GM18505 (cell line): ENCODE data around the gene PHKG1.
A peak's percentile ranks its signal among the peaks of the same experiment; 100 is the strongest.
"Not testable (repeated sequence)": the region's sequence is repeated elsewhere in the genome, so short reads cannot be mapped to it uniquely, and the experiment has no call there.

Source experiments
- ATAC-seq: cut with Tn5 transposase; IDR thresholded peaks from one replicate; pipeline ENCODE4 v1.9.1; 2021; ENCODE audit not compliant: unreplicated experiment
- POLR2A ChIP-seq: IDR thresholded peaks from 4 replicates; pipeline ENCODE4 v1.6.1; 2011; ENCODE audit warnings: borderline replicate concordance; ENCODE audit not compliant: insufficient read depth, insufficient read length; ENCODE audit errors: extremely low read depth

Gene PHKG1

DNA sequence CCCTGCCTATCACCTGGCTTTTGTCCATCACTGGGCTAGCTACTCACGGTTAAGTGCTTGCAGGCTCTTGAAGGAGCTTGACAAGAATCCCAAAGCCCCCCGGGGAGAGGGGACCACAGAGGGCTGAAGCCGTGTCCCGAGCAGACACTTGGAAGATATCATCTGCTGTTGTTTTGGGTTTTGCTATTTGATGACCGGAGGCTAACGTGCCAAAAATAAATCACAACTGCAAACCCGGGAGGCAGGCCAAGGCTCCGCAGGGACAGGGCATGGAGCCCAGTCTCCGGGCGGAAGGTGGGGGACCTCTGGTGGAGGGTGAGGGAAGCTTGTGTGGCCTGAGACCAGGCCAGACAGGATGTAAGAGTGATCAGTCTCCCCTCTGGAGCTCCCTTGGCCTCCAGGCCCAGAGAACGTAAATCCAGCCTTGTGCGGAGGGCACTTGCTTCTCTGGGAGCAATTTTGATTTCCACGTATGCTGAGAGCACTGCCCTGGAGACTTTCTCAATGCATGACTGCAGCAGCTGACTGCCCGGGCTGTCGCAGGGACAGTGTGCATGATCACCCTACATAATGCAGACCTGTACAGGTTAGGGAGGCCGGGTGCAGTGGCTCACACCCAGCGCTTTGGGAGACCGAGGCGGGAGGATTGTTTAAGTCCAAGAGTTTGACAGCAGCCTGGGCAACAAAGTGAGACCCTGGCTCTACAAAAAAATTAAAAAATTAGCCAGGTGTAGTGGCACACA is at the start of gene PHKG1:
Gene PHKG1, minus strand, starts transcription at position 164 of the 743 bp plus-strand sequence. CDS start 4,011 bp downstream, outside the sequence.
- TF ChIP-seq POLR2A, result no peak
- no peak for ATAC-seq

DNA sequence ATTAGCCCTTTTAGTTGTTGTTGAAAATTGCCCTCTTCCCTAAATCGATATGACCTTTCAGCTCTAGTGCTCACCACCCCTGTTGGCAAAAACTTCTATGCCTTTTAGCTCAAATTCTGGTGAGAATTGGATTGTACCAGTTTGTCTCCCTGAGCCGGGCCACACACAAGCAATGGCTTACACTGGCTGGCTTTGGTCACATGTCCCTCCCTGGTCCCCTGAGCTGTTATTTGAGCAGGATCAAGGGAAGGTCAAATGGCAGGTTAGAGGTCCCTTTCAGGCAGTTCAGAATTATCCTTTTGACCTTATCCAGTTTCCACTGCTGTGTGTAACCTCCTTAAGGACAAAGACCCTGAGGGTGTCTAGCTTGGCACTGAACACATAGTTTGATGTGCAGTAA is 38.3 kb upstream of the PHKG1 start:
- ATAC-seq, result not testable (repeated sequence)

DNA sequence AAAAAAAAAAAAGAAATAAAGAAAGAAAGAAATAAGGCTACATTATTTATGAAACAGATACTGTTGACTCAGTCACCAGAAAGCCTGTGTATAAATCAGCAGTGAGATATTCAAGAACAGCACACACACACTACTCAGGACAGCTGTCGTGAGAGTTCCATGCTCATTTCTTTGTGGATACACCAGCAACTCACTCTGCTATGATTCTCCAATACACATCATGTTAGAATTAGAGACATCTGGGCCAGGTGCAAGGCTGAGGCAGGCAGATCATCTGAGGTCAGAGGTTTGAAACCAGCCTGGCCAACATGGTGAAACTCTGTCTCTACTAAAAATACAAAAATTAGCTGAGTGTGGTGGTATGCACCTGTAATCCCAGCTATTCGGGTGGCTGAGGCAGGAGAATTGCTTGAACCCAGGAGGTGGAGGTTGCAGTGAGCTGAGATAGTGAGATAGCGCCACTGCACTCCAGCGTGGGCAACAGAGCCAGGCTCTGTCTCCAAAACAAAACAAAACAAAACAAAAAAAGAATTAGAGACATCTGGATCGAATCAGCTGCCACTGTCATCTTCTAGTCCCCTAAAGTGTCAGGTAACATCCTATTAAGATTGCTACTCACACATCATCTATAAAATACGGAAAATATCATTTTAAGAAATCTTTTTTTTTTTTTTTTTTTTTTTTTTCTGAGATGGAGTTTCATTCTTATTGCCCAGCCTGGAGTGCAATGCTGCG is 34.7 kb upstream of the PHKG1 start:
- TF ChIP-seq POLR2A, result no peak
- ATAC-seq, result no peak

DNA sequence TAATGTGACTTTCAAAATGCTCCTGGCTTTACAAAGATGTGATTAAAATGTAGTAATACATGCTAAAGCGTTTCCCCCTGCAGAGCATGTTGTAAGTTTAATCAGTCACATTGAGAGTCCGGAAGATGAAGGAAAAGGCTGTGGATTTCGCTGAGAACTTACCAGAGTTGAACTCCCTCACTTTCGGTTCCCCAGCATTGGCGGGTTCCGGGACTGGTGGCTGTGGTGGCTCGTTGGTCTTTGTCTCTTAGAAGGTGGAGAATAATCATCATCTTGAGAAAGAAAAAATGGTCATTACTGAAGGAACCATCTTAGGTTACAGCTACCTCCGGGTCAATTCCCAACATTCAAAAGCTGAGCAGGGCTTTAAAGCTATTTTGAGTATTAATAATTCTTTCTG is 33.1 kb upstream of the PHKG1 start:
- no peak for ATAC-seq
- no peak for TF ChIP-seq POLR2A

DNA sequence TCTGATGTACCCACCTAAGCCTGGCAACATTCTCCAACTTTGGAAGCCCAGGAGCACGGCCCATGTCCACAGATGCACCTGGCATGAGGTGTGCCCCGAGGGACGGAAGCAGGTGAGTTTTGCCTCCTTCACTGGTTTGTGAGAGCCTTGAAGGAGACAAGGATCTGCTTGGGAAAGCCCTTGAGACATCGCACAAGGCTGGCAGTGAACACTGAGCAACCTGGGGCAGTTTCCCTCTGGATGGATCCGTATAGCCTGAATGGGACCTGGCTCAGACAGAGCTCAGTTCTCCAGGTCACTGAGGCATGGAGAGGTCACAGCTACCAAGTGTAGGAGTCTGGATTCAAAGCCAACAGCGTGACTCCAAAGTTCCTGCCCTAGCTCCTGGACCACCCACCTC is 32.2 kb upstream of the PHKG1 start:
- no peak for ATAC-seq
- TF ChIP-seq POLR2A, result no peak

DNA sequence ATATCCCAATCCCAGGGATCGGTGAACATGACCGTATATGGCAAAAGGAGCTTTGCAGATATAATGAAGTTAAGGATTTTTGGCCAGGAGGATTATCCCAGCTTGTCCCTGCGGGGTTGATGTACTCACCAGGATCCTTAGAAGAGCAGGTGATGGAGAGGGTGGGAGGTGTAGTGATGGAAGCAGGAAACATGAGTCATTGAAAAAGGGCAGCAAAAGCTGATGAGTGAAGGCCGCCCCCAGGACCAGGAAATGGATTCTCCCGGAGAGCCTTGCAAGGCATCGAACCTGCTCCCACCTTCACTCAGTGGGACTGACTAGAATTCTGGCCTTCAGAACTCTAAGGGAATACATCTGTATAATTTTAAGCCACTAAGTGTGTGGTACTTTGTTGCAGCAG is 28.7 kb upstream of the PHKG1 start:
- ATAC-seq, result no peak
- TF ChIP-seq POLR2A, result no peak

DNA sequence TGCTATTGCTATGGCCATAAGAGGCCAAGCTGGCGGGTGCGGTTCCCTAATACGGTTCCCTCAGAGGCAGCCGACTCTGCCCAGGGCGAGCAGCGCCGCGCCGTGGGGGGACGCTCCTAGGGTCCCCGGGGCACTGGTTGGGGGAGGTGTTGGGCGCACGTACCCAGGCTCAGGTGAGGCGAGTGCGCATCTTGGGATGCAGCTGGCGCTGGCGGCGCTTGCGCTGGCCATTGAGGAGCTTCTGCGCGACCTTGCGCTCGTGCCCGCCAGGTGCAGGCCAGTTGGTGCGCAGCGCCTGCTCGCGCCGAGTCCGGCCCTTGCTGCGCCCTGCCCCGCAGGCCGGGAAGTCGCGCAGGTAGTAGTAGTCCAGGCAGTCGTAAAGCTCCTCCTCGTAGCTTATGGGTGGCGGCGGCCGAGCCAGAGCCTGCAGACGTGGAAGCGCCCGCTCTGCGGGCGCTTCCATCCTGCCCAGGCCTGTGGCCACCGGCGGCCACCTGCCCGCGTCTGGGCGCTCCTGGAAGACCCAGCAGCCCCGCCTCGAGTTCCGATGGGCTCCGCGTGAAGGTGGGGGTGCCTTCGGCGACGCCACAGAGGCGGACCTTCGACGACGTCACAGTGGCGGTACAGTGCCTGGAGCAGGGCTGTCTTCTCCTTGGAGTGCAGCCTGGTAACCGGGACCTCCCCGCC is 23.2 kb upstream of the PHKG1 start, which contains the start of gene NUPR2:
Gene NUPR2, minus strand, starts transcription at position 566 of the 687 bp plus-strand sequence. Its CDS starts 103 bp downstream, at position 463.
- no peak for TF ChIP-seq POLR2A
- no peak for ATAC-seq

DNA sequence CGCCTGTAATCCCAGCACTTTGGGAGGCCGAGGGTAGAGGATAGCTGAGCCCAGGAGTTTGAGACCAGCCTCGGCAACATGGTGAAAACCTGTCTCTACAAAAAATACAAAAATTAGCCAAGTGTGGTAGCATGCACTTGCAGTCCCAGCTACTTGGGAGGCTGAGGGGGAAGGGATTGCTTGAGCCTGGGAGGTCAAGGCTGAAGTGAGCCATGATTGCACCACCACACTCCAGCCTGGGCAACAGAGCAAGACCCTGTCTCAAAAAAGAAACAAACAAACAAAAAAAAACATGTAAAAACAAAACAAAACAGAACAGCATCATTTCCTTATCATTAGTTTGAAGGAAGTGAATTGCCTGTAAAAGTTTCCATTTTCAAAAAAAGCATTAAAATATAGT is 19.5 kb upstream of the PHKG1 start:
- ATAC-seq, result not testable (repeated sequence)

DNA sequence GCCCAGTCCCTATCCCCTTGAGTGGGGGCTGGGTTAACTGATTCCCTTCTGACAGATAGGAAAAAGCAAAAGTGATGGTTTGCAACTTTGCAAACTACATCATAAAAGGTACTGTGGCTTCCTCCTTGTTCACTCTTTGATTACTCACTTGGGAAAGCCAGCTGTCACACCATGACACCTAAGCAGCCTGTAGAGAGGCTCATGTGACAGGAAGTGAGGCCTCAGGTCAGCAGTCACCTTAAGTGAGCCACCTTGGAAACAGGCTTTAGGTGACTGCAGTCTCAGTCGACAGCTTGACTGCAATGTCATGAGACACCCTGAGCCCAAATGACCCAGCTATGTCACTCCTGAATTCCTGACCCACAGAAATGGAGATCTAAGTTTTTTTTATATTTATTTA is 17.9 kb upstream of the PHKG1 start:
- TF ChIP-seq POLR2A, result no peak
- no peak for ATAC-seq

DNA sequence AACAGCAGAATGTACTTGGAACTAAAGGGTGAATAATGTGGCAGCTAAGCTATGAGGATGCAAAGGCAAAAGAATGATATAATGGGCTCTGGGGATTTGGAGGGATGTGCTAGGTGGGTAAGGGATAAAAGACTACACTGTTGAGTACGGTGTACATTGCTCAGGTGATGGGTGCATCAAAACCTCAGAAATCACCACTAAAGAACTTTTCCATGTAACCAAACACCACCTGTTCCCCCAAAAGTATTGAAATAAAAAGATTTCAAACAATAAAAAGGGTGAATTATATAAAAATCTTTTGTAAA is 15.2 kb upstream of the PHKG1 start:
- ATAC-seq, result no peak
- TF ChIP-seq POLR2A, result no peak

DNA sequence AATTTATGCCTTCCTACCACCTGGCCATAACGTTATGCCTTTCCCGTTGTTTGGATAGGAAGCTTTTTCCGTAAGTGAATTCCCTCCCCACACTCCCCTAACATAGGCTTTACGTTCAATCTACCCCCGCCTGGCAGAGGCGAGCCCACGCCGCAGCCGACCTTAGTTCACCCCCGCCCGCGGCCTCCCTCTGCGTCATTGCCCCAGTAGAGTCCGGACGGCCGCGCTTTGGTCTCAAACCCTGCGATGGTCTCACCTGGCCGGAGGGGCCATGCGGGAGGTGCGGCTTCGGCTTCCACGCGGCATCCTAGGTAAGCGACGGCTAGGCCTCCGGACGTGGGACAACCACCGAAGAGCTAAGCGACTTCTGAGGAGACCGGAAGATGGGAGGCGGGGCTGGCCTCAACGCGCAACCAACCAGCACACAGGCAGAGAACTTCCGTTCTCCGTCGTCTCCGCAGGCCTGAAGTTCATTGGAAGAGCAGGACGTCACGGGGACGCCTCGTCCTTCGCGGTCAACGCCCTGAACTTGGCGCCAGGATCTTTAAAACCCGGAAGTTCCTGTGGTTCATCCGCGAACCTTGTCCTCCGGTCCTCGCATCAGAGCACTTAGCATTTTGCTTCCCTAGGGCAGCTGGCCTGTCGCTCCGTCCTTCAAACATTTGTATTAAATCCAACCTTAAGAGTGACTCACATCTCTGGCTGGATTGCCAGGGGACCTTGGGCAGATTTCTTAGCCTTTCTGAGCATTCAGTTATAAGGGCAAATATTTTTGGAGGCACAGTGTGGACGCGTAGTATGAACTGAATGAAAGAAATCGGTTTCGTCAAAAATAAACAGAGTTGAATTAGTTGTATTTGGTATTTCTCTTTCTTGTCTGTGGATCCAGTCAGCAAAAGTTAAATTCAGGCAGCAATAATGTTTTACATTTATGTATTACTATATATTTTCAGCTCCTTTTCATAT is 13.6 kb upstream of the PHKG1 start, which contains the start of gene CHCHD2:
Gene CHCHD2, minus strand, starts transcription at position 369 of the 966 bp plus-strand sequence. Its CDS starts 63 bp downstream, at position 306.
- ATAC-seq, result peak; percentile 99
- TF ChIP-seq POLR2A, result peak; percentile 85

DNA sequence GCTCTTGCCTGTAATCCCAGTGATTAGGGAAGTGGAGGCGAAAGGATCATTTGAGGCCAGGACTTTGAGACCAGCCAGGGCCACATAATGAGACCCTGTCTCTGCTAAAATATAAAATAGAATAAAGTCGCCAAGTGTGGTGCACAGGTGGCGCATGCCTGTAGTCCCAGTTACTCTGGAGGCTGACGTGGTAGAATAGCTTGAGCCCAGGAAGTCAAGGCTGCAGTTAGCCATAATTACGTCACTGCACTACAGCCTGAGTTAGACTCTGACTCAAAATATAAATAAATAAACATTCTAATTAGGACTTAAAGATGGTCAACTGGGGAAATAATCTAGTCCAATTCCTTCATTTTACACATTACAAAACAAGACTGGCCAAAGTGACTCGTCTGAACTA is 12.8 kb upstream of the PHKG1 start:
- no peak for TF ChIP-seq POLR2A
- no peak for ATAC-seq

DNA sequence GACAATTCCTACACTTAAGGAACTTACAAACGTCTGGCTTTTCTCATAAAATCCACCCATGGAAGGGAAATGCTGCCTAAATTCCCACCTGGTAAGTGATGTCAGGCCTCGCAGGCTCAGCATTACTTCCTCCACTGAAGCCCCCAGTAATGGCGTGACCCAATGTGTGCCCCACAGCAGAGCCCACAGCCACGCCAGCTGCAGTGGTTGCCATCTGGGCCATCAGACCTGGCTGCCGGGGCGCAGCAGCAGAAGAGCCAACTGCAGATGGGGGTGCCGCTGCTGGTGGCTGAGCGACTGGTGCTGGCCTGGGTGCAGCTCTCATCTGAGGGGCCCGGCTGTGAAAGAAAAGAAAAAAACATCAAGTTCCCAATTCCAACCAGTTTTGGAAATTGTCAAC is 11.4 kb upstream of the PHKG1 start:
- not testable (repeated sequence) for ATAC-seq

DNA sequence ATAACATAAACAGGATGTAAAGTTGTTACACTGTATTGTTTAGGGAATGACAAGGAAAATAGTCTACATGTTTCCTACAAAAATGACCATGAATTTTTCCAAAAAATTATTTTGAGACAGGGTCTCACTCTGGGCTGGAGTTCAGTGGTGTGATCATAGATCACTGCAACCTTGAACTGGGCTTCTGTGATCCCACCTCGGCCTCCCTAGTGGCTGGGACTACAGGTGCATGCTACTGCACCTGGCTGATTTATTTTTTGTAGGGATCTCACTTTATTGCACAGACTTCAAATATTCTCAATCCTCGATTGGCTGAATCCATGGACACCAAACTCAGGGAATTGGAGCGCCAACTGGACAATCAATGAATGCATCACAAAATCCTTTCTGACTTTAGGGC is 6.9 kb upstream of the PHKG1 start:
- no peak for TF ChIP-seq POLR2A
- ATAC-seq, result no peak

DNA sequence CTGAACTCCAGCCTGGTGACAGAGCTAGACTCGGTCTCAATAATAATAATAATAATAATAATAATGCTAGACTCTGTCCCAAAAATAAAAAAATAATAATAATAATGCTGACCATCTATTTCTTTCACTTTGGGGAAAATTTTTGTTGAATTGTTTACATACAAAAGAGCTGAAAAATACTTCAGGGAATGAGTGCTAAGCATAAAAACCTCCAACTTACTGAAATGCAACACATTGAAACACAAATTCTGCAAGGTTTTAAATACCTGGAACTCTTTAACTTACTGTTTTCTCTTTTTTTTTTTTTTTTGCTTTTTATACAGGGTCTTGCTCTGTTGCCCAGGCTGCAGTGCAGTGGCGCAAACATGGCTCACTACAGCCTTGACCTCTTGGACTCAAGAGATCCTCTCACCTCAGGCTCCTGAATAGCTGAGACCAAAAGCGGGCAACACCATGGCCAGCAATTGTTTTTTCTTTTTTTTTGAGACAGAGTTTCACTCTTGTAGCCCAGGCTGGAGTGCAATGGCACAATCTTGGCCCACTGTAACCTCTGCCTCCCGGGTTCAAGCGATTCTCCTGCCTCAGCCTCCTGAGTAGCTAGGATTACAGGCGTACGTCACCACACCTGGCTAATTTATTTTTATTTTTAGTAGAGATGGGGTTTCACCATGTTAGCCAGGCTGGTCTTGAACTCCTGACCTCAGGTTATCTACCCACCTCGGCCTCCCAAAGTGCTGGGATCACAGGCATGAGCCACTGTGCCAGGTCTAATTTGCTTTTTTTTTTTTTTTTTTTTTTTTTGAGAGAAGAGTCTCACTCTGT is 5.6 kb upstream of the PHKG1 start:
- not testable (repeated sequence) for ATAC-seq
